ENCODE measurements around the gene IGLL1.
A peak's percentile ranks its signal among the peaks of the same experiment; 100 is the strongest.
"Not testable (repeated sequence)": the region's sequence is repeated elsewhere in the genome, so short reads cannot be mapped to it uniquely, and the experiment has no call there.

IGLL1 gene

GRCh38 chr22:23539135-23539838 lies 40.8 kb downstream of the IGLL1 start:
- peak; percentile 80 for DNase-seq

- not testable (repeated sequence) for DNase-seq
Measured at GRCh38 chr22:23538696-23539030, 41.4 kb downstream of the IGLL1 start.

GRCh38 chr22:23537830-23538695 lies 42.0 kb downstream of the IGLL1 start:
- not testable (repeated sequence) for DNase-seq

GRCh38 chr22:23537416-23537815 lies 42.7 kb downstream of the IGLL1 start:
- no peak for DNase-seq

- no peak for DNase-seq
Measured at GRCh38 chr22:23536821-23537345, 43.2 kb downstream of the IGLL1 start.

- not testable (repeated sequence) for DNase-seq
Measured at GRCh38 chr22:23535790-23536661, 44.1 kb downstream of the IGLL1 start.

- no peak for DNase-seq
Measured at GRCh38 chr22:23534851-23535717, 45.0 kb downstream of the IGLL1 start.

- no peak for DNase-seq
Measured at GRCh38 chr22:23534201-23534850, 45.8 kb downstream of the IGLL1 start.

- no peak for DNase-seq
Measured at GRCh38 chr22:23533771-23534191, 46.3 kb downstream of the IGLL1 start.

GRCh38 chr22:23533328-23533762 lies 46.7 kb downstream of the IGLL1 start:
- DNase-seq, result no peak

- DNase-seq, result no peak
Measured at GRCh38 chr22:23532731-23533130, 47.4 kb downstream of the IGLL1 start.

GRCh38 chr22:23531966-23532705 lies 48.0 kb downstream of the IGLL1 start:
- no peak for DNase-seq

GRCh38 chr22:23531283-23531956 lies 48.7 kb downstream of the IGLL1 start:
- no peak for DNase-seq

- no peak for DNase-seq
Measured at GRCh38 chr22:23530766-23531282, 49.3 kb downstream of the IGLL1 start.

- DNase-seq, result no peak
Measured at GRCh38 chr22:23530106-23530505, 50.0 kb downstream of the IGLL1 start.

- no peak for DNase-seq
Measured at GRCh38 chr22:23529166-23530103, 50.7 kb downstream of the IGLL1 start.

GRCh38 chr22:23527971-23528740 lies 51.9 kb downstream of the IGLL1 start:
- DNase-seq, result no peak

Measured in midbrain (tissue), 1 donor.